ENCODE results near the gene GPR61.

- TF ChIP-seq CTCF (conservative IDR thresholded peaks at IDR 0.05; ENCODE audit: low read depth, low read length) (no peak), POLR2A (IDR thresholded peaks at IDR 0.05; ENCODE audit: low read depth, low read length) (no peak)
- TF ChIP-seq, protein P1, sequence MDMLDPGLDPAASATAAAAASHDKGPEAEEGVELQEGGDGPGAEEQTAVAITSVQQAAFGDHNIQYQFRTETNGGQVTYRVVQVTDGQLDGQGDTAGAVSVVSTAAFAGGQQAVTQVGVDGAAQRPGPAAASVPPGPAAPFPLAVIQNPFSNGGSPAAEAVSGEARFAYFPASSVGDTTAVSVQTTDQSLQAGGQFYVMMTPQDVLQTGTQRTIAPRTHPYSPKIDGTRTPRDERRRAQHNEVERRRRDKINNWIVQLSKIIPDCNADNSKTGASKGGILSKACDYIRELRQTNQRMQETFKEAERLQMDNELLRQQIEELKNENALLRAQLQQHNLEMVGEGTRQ (IDR thresholded peaks at IDR 0.05; ENCODE audit: low read depth, low read length), result no peak
Measured at GRCh38 chr1:109523706-109524105, 16.0 kb upstream of the GPR61 start.
